ENCODE data around the gene TANGO2.

DNA sequence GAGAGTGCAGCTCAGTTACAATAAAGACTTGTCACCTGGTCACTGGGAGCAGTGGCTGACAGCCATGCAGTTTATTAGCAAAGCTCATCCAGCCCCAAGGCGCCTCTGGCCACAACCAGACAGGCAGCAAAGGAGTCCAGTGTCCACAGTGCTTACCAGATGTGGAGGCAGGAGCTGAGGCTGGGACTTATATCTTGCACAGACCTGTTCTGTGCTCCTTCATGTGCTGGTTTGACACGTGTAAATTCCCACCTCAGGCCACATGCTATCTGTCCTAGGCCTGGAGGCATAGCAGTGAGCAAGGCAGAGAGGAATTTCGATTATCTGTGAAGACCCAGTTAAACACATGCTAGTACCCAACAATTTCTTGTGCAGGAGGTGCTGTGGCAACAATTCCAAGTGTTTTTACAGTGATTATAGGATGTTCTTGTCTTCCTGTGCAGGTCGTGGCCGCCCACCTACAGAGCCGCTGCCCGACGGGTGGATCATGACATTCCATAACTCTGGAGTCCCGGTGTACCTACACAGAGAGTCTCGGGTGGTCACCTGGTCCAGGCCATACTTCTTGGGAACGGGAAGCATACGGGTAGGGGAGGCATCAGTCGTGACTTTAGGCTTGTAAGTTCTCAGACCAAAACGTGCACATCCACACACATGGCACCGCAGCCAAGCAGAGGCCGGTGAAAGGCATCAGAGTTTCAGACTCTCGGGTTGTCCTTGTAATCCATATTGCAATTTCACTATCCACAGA, 68.5 kb downstream of the TANGO2 start:
- TF ChIP-seq POLR2A (IDR thresholded peaks at IDR 0.05), result no peak
- TF ChIP-seq, protein P1, sequence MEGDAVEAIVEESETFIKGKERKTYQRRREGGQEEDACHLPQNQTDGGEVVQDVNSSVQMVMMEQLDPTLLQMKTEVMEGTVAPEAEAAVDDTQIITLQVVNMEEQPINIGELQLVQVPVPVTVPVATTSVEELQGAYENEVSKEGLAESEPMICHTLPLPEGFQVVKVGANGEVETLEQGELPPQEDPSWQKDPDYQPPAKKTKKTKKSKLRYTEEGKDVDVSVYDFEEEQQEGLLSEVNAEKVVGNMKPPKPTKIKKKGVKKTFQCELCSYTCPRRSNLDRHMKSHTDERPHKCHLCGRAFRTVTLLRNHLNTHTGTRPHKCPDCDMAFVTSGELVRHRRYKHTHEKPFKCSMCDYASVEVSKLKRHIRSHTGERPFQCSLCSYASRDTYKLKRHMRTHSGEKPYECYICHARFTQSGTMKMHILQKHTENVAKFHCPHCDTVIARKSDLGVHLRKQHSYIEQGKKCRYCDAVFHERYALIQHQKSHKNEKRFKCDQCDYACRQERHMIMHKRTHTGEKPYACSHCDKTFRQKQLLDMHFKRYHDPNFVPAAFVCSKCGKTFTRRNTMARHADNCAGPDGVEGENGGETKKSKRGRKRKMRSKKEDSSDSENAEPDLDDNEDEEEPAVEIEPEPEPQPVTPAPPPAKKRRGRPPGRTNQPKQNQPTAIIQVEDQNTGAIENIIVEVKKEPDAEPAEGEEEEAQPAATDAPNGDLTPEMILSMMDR (IDR thresholded peaks at IDR 0.05), result no peak

Data from adrenal gland (tissue), 5 donors.